HS-27A (cell line): Measurements from ENCODE around the gene GOLGA7B.
"Not testable (repeated sequence)": the region's sequence is repeated elsewhere in the genome, so short reads cannot be mapped to it uniquely, and the experiment has no call there.

Experiments
- DNase-seq: peaks from one replicate; pipeline ENCODE4 v3.0.0-alpha.2; 2012; ENCODE audit warnings: low read depth, missing footprints

Gene GOLGA7B

GRCh38 chr10:97831259-97831658, 18.4 kb upstream of the GOLGA7B start:
- DNase-seq = no peak

- no peak for DNase-seq
These were observed 13.2 kb upstream of the GOLGA7B start for GRCh38 chr10:97836446-97836845.

- no peak for DNase-seq
These were observed 11.6 kb upstream of the GOLGA7B start for GRCh38 chr10:97838091-97838490.

GRCh38 chr10:97841166-97841565, 8.5 kb upstream of the GOLGA7B start:
- DNase-seq = not testable (repeated sequence)

- DNase-seq = not testable (repeated sequence)
These were observed 7.5 kb upstream of the GOLGA7B start for GRCh38 chr10:97842114-97842513.

- DNase-seq = no peak
These were observed 6.9 kb upstream of the GOLGA7B start for GRCh38 chr10:97842656-97843280.

GRCh38 chr10:97843281-97843671, 6.4 kb upstream of the GOLGA7B start:
- no peak for DNase-seq

- DNase-seq = not testable (repeated sequence)
These were observed 5.7 kb upstream of the GOLGA7B start for GRCh38 chr10:97843972-97844371.

GRCh38 chr10:97844678-97845077, 5.0 kb upstream of the GOLGA7B start:
- no peak for DNase-seq

GRCh38 chr10:97849103-97849686, 448 bp upstream of the GOLGA7B start:
- no peak for DNase-seq

- DNase-seq = no peak
These were observed 803 bp downstream of the GOLGA7B start for GRCh38 chr10:97850446-97850845.

GRCh38 chr10:97851341-97852001, 1.8 kb downstream of the GOLGA7B start:
- DNase-seq = no peak

GRCh38 chr10:97852277-97852676, 2.6 kb downstream of the GOLGA7B start:
- DNase-seq = no peak

GRCh38 chr10:97852840-97853405, 3.3 kb downstream of the GOLGA7B start:
- no peak for DNase-seq

GRCh38 chr10:97854743-97855142, 5.1 kb downstream of the GOLGA7B start:
- no peak for DNase-seq

GRCh38 chr10:97858001-97858439, 8.4 kb downstream of the GOLGA7B start:
- no peak for DNase-seq

- DNase-seq = no peak
These were observed 11.6 kb downstream of the GOLGA7B start for GRCh38 chr10:97861097-97861750.

- no peak for DNase-seq
These were observed 12.3 kb downstream of the GOLGA7B start for GRCh38 chr10:97861924-97862323.

- no peak for DNase-seq
These were observed 14.2 kb downstream of the GOLGA7B start for GRCh38 chr10:97863808-97864207.

- no peak for DNase-seq
These were observed 15.8 kb downstream of the GOLGA7B start for GRCh38 chr10:97865488-97865887.

- DNase-seq = no peak
These were observed 17.0 kb downstream of the GOLGA7B start for GRCh38 chr10:97866524-97867219.

GRCh38 chr10:97867220-97867800, 17.7 kb downstream of the GOLGA7B start:
- DNase-seq = no peak
